ENCODE data around the gene XRCC5. TPM values are rescaled to one million over a fixed set of nuclear protein-coding genes. Genes with fewer than 3 reads are reported as not detected.

The XRCC5 gene
- total RNA-seq, 2 donors from 2014 or later, result 492 to 493 TPM

DNA sequence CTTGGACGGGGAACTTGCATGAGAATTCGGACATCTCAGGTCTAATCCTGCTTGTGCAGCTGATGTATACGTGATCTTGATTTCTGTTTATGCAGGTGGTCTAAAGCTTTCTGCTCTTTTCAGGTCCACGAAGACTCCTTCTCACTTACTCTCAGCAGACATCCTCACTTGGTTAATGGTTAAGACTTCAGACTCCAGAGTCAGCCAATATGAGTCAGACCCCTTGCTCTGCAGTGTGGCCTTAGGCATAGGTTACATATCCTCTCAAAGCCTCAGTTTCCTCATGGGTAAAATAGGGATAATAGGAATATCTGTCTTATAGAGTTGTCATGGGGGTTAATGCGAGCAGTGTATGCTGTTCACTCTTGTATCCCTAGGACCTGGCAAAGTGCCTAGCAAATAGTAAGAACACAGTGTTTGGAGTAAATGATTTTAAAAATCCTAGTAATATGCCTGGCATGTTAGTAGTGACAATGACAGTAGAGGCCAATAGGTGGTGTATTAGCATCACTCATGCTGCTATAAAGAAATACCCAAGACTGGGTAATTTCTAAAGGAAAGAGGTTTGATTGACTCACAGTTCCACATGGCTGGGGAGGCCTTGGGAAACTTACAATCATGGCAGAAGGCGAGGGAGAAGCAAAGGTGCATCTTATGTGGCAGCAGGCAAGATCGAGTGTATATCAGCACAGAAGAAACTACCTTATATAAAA, 42.3 kb downstream of the XRCC5 start:
- H3K36me3 ChIP-seq (ENCODE audit: control insufficient read depth, insufficient read depth, low read length), result peaks cover 100% of the 10 kb centered on the region
- H3K9me3 ChIP-seq (ENCODE audit: control insufficient read depth, low read length), result no peaks in the 10 kb centered on the region
- DNase-seq, result no peak
- H3K27ac Mint-ChIP-seq, result peak overlapping the region; percentile 54
- H3K36me3 Mint-ChIP-seq (ENCODE audit: low read depth), result peaks cover 86% of the 10 kb centered on the region
- no peak overlapping the region for H3K27ac ChIP-seq (ENCODE audit: low read depth, low read length)
- H3K4me3 Mint-ChIP-seq, result no peak overlapping the region
- no peaks in the 10 kb centered on the region for H3K9me3 Mint-ChIP-seq
- 96% methylated on average over 7 of the region's 7 CpGs for WGBS, 2 experiments (ENCODE audit: insufficient coverage in 1 of 2, insufficient read length in 1 of 2)
- H3K4me1 ChIP-seq (ENCODE audit: control insufficient read depth, insufficient read depth, low read length), result peaks cover 10% of the 10 kb centered on the region
- no peaks in the 10 kb centered on the region for H3K27me3 Mint-ChIP-seq (ENCODE audit: insufficient read depth)
- no peak overlapping the region for H3K4me3 ChIP-seq (ENCODE audit: low read length)
- H3K27me3 ChIP-seq (ENCODE audit: control insufficient read depth, insufficient read depth, low read length, poor library complexity, severe bottlenecking), result no peaks in the 10 kb centered on the region
- TF ChIP-seq CTCF (conservative IDR thresholded peaks at IDR 0.05), result peak; percentile 41
- H3K9ac ChIP-seq (ENCODE audit: extremely low read depth, low read length, poor library complexity, severe bottlenecking), result no peak overlapping the region
- H3K4me1 Mint-ChIP-seq, result peaks cover 30% of the 10 kb centered on the region

- TF ChIP-seq CTCF (conservative IDR thresholded peaks at IDR 0.05), result no peak
- H3K9me3 Mint-ChIP-seq, result no peaks in the 10 kb centered on the region
- H3K4me1 Mint-ChIP-seq, result peaks cover 14% of the 10 kb centered on the region
- 90 to 100% methylated on average over 1 to 3 of the region's 3 CpGs for WGBS, 2 experiments (ENCODE audit: insufficient coverage in 1 of 2, insufficient read length in 1 of 2)
- Histone ChIP-seq H3K9me3 (ENCODE audit: control insufficient read depth, low read length) (no peaks in the 10 kb centered on the region), H3K4me1 (ENCODE audit: control insufficient read depth, insufficient read depth, low read length) (peaks cover 7% of the 10 kb centered on the region), H3K9ac (ENCODE audit: extremely low read depth, low read length, poor library complexity, severe bottlenecking) (no peak overlapping the region), H3K4me3 (ENCODE audit: low read length) (no peak overlapping the region), H3K27me3 (ENCODE audit: control insufficient read depth, insufficient read depth, low read length, poor library complexity, severe bottlenecking) (no peaks in the 10 kb centered on the region), H3K27ac (ENCODE audit: low read depth, low read length) (no peak overlapping the region), H3K36me3 (ENCODE audit: control insufficient read depth, insufficient read depth, low read length) (peaks cover 93% of the 10 kb centered on the region)
- peak overlapping the region; percentile 32 for H3K27ac Mint-ChIP-seq
- H3K36me3 Mint-ChIP-seq (ENCODE audit: low read depth), result peaks cover 87% of the 10 kb centered on the region
- H3K4me3 Mint-ChIP-seq, result no peak overlapping the region
- DNase-seq, result no peak
- H3K27me3 Mint-ChIP-seq (ENCODE audit: insufficient read depth), result no peaks in the 10 kb centered on the region
Observed at GRCh38 chr2:216155954-216156353, 46.8 kb downstream of the XRCC5 start.

GRCh38 chr2:216156822-216157221, 47.7 kb downstream of the XRCC5 start:
- H3K4me3 ChIP-seq (ENCODE audit: low read length), result no peak overlapping the region
- Mint-ChIP-seq H3K9me3 (no peaks in the 10 kb centered on the region), H3K27me3 (ENCODE audit: insufficient read depth) (no peaks in the 10 kb centered on the region), H3K4me3 (no peak overlapping the region), H3K4me1 (peaks cover 12% of the 10 kb centered on the region), H3K36me3 (ENCODE audit: low read depth) (peaks cover 87% of the 10 kb centered on the region), H3K27ac (peak overlapping the region; percentile 16)
- WGBS, 2 experiments (ENCODE audit: insufficient coverage in 1 of 2, insufficient read length in 1 of 2), result 95 to 98% methylated on average over 11 to 13 of the region's 13 CpGs
- no peak overlapping the region for H3K9ac ChIP-seq (ENCODE audit: extremely low read depth, low read length, poor library complexity, severe bottlenecking)
- no peak overlapping the region for H3K27ac ChIP-seq (ENCODE audit: low read depth, low read length)
- H3K9me3 ChIP-seq (ENCODE audit: control insufficient read depth, low read length), result no peaks in the 10 kb centered on the region
- H3K27me3 ChIP-seq (ENCODE audit: control insufficient read depth, insufficient read depth, low read length, poor library complexity, severe bottlenecking), result no peaks in the 10 kb centered on the region
- no peak for TF ChIP-seq CTCF (conservative IDR thresholded peaks at IDR 0.05)
- peaks cover 93% of the 10 kb centered on the region for H3K36me3 ChIP-seq (ENCODE audit: control insufficient read depth, insufficient read depth, low read length)
- DNase-seq, result no peak
- H3K4me1 ChIP-seq (ENCODE audit: control insufficient read depth, insufficient read depth, low read length), result peaks cover 7% of the 10 kb centered on the region
